ENCODE data around the gene BMP3. TPM values are rescaled to one million over a fixed set of nuclear protein-coding genes. Genes with fewer than 3 reads are reported as not detected.

Gene BMP3
- total and polyA plus RNA-seq, 10 of the 15 experiments (the other 5 are each of a cell fraction or from before 2014, with no cell fraction given) = 0.37 to 1.4 (median 0.88) TPM

DNA sequence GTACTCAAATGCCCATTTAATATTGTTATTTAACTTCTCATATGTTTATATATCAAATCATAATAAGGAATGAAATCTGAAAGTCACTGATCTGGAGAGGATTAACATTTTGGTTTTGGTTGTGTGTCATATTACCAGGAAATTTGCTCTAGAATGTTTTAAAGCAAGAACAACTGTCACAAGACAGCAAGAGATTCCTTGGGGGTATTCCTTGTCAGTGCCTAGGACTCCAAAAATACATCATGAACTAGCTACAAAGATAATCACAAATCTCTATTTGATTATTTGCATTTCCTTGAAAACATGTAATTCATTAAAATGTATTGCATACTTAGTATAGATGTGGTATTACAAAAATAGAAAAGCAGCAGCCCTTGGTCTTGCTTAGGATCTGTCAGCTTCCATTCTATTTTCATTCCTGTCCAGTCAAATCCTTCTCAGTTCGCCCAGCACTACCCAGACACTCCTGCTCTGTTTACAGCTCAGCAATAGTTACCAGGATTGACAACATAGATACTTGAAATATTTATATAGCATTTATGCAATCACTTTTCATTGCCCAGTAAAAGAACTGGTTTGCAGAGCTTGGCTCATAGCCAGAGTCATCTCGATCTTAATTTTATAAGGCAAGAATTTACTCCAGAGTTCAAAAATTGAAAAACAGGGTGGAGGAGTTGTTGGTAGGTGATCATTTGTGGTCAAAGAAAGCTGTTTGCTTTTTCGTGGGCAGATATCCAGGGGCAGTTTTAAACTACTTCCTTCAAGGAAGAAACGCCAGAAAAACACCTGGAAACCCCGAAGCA is 9.2 kb upstream of the BMP3 start (continued):
- TF ChIP-seq E4F1 (IDR thresholded peaks at IDR 0.05; ENCODE audit: borderline replicate concordance, partially characterized antibody) = no peak

- H3K4me3 ChIP-seq = no peak overlapping the region
- no peaks in the 10 kb centered on the region for H4K20me1 ChIP-seq (ENCODE audit: control insufficient read depth, insufficient read depth)
- intact Hi-C loops (cut with micrococcal nuclease; ENCODE audit: unreplicated experiment) = no loop called here
- CTCF ChIA-PET = interaction anchor here (0.6 to 1.3 kb wide), 4 partner anchors 10 to 657 kb away, joined by 3 to 7 read pairs (median 4); no protein-coding TSS in a partner anchor
- no peaks in the 10 kb centered on the region for H3K36me3 ChIP-seq (ENCODE audit: control insufficient read depth in 2 of 2, insufficient read depth in 2 of 2, low read length in 1 of 2)
- no peaks in the 10 kb centered on the region; a peak in 1 of 4 replicates for H3K27me3 ChIP-seq (replicated peaks in 1 of 2; ENCODE audit: control insufficient read depth in 2 of 2, insufficient read depth in 2 of 2, low read length in 1 of 2)
- no peaks in the 10 kb centered on the region for H3K4me1 ChIP-seq (ENCODE audit: control insufficient read depth, insufficient read depth, low read length)
- H3K9me3 ChIP-seq (replicated peaks; ENCODE audit: control insufficient read depth, insufficient read depth, low read length) = no peaks in the 10 kb centered on the region
- RAD21 ChIA-PET (ENCODE audit: unreplicated experiment) = interaction anchor here (1.9 kb wide), 1 partner anchor 31 kb away, joined by 5 read pairs; no protein-coding TSS in a partner anchor
- 0% methylated on average over 1 of the region's 1 CpG for WGBS (ENCODE audit: insufficient coverage, insufficient replicate concordance, low lambda C conversion rate, missing lambda C conversion rate)
- H2AFZ ChIP-seq (ENCODE audit: control insufficient read depth, low read depth, low read length) = no peak overlapping the region
- H3K27ac ChIP-seq (ENCODE audit: control insufficient read depth, insufficient read depth) = no peak overlapping the region
- no TSS peak for BruUV-seq (replicated peaks)
- TF ChIP-seq MAX (IDR thresholded peaks at IDR 0.05; ENCODE audit: low read depth, low read length) = no peak
- TF ChIP-seq, protein P1, sequence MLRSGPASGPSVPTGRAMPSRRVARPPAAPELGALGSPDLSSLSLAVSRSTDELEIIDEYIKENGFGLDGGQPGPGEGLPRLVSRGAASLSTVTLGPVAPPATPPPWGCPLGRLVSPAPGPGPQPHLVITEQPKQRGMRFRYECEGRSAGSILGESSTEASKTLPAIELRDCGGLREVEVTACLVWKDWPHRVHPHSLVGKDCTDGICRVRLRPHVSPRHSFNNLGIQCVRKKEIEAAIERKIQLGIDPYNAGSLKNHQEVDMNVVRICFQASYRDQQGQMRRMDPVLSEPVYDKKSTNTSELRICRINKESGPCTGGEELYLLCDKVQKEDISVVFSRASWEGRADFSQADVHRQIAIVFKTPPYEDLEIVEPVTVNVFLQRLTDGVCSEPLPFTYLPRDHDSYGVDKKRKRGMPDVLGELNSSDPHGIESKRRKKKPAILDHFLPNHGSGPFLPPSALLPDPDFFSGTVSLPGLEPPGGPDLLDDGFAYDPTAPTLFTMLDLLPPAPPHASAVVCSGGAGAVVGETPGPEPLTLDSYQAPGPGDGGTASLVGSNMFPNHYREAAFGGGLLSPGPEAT (IDR thresholded peaks at IDR 0.05; ENCODE audit: low read depth) = no peak
- no peak for TF ChIP-seq KAT2A (conservative IDR thresholded peaks at IDR 0.05; ENCODE audit: control insufficient read depth, low read depth, low read length)
- TF ChIP-seq, protein P2, sequence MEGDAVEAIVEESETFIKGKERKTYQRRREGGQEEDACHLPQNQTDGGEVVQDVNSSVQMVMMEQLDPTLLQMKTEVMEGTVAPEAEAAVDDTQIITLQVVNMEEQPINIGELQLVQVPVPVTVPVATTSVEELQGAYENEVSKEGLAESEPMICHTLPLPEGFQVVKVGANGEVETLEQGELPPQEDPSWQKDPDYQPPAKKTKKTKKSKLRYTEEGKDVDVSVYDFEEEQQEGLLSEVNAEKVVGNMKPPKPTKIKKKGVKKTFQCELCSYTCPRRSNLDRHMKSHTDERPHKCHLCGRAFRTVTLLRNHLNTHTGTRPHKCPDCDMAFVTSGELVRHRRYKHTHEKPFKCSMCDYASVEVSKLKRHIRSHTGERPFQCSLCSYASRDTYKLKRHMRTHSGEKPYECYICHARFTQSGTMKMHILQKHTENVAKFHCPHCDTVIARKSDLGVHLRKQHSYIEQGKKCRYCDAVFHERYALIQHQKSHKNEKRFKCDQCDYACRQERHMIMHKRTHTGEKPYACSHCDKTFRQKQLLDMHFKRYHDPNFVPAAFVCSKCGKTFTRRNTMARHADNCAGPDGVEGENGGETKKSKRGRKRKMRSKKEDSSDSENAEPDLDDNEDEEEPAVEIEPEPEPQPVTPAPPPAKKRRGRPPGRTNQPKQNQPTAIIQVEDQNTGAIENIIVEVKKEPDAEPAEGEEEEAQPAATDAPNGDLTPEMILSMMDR (IDR thresholded peaks at IDR 0.05 in 2 of 3, conservative IDR thresholded peaks at IDR 0.05 in 1 of 3; ENCODE audit: control insufficient read depth in 2 of 3, extremely low read depth in 1 of 3, insufficient read depth in 1 of 3, low read depth in 3 of 3, low read length in 3 of 3) = no peak
- TF ChIP-seq, protein P3, sequence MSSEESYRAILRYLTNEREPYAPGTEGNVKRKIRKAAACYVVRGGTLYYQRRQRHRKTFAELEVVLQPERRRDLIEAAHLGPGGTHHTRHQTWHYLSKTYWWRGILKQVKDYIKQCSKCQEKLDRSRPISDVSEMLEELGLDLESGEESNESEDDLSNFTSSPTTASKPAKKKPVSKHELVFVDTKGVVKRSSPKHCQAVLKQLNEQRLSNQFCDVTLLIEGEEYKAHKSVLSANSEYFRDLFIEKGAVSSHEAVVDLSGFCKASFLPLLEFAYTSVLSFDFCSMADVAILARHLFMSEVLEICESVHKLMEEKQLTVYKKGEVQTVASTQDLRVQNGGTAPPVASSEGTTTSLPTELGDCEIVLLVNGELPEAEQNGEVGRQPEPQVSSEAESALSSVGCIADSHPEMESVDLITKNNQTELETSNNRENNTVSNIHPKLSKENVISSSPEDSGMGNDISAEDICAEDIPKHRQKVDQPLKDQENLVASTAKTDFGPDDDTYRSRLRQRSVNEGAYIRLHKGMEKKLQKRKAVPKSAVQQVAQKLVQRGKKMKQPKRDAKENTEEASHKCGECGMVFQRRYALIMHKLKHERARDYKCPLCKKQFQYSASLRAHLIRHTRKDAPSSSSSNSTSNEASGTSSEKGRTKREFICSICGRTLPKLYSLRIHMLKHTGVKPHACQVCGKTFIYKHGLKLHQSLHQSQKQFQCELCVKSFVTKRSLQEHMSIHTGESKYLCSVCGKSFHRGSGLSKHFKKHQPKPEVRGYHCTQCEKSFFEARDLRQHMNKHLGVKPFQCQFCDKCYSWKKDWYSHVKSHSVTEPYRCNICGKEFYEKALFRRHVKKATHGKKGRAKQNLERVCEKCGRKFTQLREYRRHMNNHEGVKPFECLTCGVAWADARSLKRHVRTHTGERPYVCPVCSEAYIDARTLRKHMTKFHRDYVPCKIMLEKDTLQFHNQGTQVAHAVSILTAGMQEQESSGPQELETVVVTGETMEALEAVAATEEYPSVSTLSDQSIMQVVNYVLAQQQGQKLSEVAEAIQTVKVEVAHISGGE (CRISPR knock-in tag; IDR thresholded peaks at IDR 0.05) = no peak
- no peak for TF ChIP-seq GATAD2B (conservative IDR thresholded peaks at IDR 0.05; ENCODE audit: low read depth)
- TF ChIP-seq, protein P4, sequence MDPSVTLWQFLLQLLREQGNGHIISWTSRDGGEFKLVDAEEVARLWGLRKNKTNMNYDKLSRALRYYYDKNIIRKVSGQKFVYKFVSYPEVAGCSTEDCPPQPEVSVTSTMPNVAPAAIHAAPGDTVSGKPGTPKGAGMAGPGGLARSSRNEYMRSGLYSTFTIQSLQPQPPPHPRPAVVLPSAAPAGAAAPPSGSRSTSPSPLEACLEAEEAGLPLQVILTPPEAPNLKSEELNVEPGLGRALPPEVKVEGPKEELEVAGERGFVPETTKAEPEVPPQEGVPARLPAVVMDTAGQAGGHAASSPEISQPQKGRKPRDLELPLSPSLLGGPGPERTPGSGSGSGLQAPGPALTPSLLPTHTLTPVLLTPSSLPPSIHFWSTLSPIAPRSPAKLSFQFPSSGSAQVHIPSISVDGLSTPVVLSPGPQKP (IDR thresholded peaks at IDR 0.05; ENCODE audit: low read depth, low read length) = no peak
- in situ Hi-C loops (cut with MboI) = no loop called here
- H3K9ac ChIP-seq (ENCODE audit: control insufficient read depth, insufficient read depth, low read length) = no peak overlapping the region
- no peak for DNase-seq (ENCODE audit: low read depth, low spot score)
- FAIRE-seq = no peak
- no peak for ATAC-seq
- no peaks in the 10 kb centered on the region for H3K79me2 ChIP-seq (ENCODE audit: control insufficient read depth, insufficient read depth, low read length)
- POLR2A ChIA-PET = interaction anchor here (0.7 kb wide), 1 partner anchor 521 kb away, joined by 5 read pairs; no protein-coding TSS in a partner anchor
- H3K4me2 ChIP-seq (ENCODE audit: control insufficient read depth, insufficient read depth) = no peak overlapping the region
- SMC1A ChIA-PET (ENCODE audit: uncharacterized antibody, unreplicated experiment) = interaction anchor here (0.8 to 1.2 kb wide), 5 partner anchors 10 to 32 kb away, joined by 3 to 6 read pairs (median 3); no protein-coding TSS in a partner anchor
Observed at GRCh38 chr4:81021981-81022380, 8.5 kb upstream of the BMP3 start.
